ENCODE results near the gene ZNF597.

ZNF597 gene

GRCh38 chr16:3388325-3388724 lies 55.0 kb downstream of the ZNF597 start:
- H3K4me3 ChIP-seq (ENCODE audit: low read depth, low read length) = no peak overlapping the region
- no peak for DNase-seq (ENCODE audit: low read depth)
- TF ChIP-seq, protein P1, sequence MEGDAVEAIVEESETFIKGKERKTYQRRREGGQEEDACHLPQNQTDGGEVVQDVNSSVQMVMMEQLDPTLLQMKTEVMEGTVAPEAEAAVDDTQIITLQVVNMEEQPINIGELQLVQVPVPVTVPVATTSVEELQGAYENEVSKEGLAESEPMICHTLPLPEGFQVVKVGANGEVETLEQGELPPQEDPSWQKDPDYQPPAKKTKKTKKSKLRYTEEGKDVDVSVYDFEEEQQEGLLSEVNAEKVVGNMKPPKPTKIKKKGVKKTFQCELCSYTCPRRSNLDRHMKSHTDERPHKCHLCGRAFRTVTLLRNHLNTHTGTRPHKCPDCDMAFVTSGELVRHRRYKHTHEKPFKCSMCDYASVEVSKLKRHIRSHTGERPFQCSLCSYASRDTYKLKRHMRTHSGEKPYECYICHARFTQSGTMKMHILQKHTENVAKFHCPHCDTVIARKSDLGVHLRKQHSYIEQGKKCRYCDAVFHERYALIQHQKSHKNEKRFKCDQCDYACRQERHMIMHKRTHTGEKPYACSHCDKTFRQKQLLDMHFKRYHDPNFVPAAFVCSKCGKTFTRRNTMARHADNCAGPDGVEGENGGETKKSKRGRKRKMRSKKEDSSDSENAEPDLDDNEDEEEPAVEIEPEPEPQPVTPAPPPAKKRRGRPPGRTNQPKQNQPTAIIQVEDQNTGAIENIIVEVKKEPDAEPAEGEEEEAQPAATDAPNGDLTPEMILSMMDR (IDR thresholded peaks at IDR 0.05; ENCODE audit: low read depth, low read length) = no peak
- no peak for TF ChIP-seq POLR2A (IDR thresholded peaks at IDR 0.05; ENCODE audit: extremely low read depth, insufficient read length)
- TF ChIP-seq MYC (IDR thresholded peaks at IDR 0.05; ENCODE audit: low read depth, low read length) = no peak
- no peak for TF ChIP-seq MAX (IDR thresholded peaks at IDR 0.05; ENCODE audit: low read depth, low read length)

DNA sequence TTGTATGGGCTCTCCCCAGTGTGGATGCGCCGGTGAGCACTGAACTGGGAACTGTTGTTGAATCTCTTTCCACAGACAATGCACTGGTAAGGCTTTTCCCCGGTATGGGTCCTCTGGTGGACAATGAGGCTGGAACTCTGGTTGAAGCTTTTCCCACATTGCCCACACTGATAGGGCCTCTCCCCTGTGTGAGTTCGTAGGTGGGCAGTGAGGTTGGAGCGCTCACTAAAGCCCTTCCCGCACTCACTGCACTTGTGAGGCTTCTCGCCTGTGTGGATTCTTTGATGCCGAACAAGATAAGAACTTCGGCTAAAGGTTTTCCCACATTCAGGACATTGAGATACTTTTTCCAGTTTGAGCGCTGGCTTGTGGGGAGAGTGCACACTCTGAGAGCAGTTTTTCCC lies 60.3 kb downstream of the ZNF597 start:
- TF ChIP-seq MYC (IDR thresholded peaks at IDR 0.05; ENCODE audit: low read depth, low read length) (no peak), POLR2A (IDR thresholded peaks at IDR 0.05; ENCODE audit: extremely low read depth, insufficient read length) (no peak), MAX (IDR thresholded peaks at IDR 0.05; ENCODE audit: low read depth, low read length) (no peak)
- TF ChIP-seq, protein P1 (IDR thresholded peaks at IDR 0.05; ENCODE audit: low read depth, low read length) = no peak
- H3K4me3 ChIP-seq (ENCODE audit: low read depth, low read length) = no peak overlapping the region
- DNase-seq (ENCODE audit: low read depth) = no peak
